ENCODE data around the gene CTNNA2. TPM values are rescaled to one million over a fixed set of nuclear protein-coding genes. Genes with fewer than 3 reads are reported as not detected.

CTNNA2 gene
- total RNA-seq, 1 experiment from 2014 or later: 0.10 TPM

DNA sequence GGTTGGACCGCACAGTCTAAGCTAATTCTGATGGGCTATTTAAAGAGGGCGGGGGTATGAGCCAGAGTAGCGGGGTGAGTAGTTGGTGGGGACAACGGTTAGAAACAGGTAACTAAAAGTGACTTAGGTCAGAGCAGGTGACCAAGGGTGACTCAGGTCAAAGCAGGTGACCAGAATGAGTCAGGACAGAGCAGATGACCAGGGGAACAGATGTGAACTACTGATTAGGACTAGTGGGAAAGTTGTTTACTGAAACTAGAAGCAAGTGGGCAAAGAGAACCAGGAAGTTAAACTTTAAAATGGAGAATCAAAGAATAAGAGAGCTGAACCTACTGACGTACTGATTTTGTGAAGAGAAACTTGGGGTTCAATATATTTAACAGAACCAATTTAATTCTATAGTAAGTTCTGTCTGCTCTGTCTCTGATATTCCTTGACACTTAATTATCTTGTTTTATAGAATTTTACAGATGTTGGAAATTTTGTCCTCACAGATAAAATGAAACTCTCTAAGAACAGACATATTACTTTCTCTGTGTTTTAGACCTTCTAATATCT lies 799.5 kb downstream of the CTNNA2 start:
- DNase-seq (ENCODE audit: low spot score): no peak

DNA sequence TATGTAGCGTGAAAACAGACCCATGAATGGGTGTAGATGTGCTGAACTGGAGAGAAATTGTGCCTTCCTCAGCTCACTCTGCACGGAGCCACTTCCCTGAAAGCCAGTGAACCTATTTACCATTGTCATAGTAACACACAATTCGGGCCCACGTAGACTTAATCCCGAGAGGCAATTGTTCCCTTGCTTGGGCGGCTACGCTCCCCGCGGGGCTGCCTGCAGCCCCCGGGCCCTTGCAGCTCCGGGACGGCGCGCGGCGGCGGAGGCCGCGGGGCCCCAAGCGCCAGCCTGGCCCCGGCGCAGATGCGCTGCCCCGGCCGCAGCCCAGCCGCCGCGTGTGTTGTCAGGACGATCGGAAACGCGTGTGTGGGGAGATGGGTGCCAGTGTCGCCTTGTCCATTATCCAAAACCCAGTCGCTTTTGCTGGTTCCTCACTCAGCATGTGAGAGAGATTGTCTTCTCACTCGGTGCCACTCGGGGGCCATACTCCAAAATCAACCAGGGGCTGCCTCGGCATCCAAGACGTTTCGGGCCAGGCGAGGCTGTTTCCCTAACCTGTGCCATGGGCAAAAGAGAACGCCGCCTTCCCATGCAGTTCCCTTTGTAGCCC lies 809.6 kb downstream of the CTNNA2 start:
- DNase-seq (ENCODE audit: low spot score): no peak

DNA sequence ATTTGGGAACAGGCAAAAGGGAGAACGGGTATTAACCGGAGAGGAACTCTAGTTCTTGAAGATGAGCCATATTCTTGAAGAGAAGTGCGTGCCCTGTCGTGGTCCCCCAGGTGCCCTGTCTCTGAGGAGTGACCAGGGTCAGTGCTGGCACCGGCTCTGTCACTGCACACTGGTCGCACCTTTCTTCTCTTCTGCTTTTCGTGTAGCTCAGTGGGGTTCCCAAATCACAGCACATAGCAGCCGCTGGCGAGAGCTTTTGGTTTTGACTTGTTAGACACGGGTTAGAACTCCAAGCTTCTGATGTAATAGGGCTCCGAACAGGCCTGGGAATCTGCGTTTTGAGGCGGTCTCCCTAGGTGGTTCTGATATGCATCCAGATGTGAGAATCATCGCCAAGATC lies 810.1 kb downstream of the CTNNA2 start:
- DNase-seq (ENCODE audit: low spot score): no peak

DNA sequence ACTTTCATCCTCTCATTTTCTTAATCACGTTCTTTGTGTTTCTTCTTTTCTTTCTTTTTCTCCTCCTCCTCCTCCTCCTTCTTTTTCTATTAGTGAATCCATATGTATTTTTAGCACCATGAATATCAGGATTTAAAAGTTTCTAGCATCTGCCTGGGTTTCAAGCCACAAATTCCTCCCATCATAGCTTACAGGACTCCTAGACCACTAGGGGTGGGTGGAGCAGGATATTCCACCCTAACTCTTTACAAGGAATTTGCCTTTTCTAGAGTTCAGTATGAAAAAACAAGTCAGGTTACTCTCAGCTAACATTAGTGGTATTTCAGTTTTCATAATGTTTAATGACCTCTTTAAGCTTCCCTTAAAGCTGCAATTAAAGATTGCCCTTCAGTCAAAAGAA lies 810.8 kb downstream of the CTNNA2 start:
- peak; percentile 48 for DNase-seq (ENCODE audit: low spot score)

DNA sequence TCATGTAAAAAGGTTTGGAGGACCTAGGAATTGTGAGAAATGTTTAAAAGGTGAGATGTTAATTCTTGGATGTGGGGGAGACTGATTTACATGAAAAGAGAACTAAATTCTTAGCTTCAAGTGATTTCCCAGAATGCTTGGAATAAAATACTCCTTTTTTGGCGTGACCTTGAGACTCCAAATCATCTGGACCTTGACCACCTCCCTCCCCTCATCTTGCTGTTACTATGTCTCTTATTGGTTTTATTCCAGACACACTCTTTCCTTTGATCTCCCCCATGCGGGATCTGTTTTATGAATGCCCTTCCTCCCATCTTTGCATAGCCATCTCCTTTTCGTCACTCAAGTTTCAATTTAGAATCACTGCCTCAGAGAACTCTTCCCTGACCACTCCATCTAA lies 811.7 kb downstream of the CTNNA2 start:
- no peak for DNase-seq (ENCODE audit: low spot score)

DNA sequence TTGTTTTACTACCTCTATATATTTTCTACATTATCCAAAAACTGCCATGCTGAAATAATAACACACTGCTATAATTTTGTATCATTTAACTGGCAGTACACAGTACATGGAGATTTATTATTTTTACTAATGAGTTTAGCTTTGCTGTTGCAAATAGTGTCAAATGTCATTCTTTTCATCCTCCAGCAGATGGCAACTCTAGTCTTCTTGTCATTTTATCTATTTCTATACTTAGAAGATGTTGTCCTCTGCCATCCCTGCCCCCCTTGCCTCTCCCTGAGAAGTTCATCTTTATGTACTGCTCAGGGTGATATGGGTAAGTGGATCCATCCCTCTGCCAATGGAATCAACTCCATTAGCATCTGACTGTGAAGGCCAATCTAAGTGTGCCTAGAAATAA lies 813.4 kb downstream of the CTNNA2 start:
- DNase-seq (ENCODE audit: low spot score): peak; percentile 86

DNA sequence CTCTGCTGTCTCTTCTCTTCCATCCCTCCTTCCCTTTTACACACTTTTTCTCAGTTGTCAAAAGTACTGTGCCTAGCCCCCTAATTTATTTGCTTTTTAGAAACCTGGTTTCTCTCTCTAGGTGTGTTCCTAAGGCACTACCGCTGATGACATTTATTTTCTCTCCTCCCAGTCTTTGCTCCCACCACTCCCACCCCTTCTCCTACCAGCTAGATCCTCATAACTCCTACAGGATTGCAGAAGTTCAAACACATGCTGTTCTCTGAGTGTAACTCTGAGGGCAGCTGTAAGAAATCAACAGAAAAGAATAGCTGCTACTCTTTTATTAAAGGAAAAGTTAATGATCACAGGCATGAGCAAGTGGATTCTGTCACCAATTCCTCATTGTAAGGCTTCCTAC lies 814.0 kb downstream of the CTNNA2 start:
- no peak for DNase-seq (ENCODE audit: low spot score)

DNA sequence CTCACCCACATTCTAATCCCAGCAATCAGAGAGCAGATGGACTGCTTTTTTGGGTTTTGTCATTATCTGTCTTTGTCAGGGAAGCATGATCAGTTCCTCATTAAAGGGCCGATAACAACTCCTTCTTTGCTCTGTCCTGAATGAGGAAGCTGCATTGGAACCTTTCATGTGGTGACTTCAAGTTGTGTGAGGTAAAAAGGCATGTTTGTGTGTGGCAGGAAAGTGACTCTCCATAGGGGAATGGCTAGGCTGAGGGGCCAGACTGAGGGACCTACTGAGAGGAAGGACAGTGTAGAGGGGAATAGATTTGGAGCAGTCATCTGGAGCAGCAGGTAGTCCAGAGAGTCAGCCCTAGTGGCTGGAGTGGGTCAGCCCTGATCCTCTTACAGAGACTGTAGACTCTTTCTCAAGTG lies 815.3 kb downstream of the CTNNA2 start:
- no peak for DNase-seq (ENCODE audit: low spot score)

DNA sequence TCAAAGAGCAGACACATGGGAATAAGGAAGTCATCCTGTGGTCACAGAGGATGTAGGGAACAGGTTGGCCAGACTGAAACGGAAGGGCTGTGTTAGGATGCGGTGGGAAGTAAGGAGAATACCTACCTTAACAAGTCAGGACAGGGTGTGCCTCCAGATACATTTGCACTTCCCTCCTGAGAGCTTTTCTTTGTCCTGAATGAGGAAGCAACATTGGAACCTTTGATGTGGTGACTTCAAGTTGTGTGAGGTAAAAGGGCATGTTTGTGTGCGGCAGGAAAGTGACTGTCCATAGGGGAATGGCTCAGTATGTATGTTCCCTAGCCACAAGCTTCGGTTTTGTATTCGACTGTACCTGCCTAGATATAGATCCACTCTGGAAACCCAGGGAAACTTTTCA lies 816.6 kb downstream of the CTNNA2 start:
- peak; percentile 91 for DNase-seq (ENCODE audit: low spot score)

DNA sequence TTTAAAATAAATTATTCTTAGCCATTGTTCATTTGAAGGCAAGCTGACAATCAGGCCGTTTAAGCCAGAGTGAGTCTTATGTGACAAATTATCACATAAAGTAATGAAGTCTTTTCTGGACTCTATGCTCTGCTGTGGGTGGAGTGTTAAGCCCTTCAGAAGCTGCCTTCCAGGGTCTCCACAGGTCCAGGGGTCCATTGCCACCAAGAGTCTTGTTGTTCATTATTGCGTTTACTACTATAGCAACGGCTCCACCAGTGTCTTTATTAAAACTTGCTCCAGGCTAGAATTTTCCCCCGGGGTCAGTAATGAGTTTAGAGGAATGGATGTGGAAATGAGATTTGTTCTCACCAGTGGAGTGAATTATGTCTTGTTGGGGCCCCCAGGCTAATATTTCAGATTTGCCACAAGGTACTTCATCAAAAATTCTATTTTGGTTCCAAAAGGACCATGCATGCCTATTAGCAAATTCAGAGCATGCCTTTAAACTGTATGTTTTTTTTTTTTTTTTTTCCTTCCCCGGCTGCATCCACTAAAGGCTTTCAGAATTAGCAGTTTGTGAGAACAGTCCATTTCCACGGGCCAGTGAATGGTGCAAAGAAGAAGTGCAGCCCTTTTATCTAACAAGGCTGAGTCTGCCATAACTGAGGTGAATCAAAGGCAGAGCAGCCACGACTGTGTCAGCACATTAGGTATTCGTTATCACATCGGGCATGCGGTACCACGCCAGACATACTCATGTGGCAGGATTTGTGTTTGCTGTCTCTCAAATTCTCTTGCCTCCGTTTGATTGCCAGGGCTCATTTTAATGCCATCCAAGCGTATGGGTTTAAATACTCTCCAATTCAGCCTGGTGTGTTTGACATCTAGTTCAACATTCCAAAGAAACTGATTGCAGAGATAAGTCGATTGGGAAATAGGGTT lies 817.9 kb downstream of the CTNNA2 start:
- DNase-seq (ENCODE audit: low spot score): no peak

DNA sequence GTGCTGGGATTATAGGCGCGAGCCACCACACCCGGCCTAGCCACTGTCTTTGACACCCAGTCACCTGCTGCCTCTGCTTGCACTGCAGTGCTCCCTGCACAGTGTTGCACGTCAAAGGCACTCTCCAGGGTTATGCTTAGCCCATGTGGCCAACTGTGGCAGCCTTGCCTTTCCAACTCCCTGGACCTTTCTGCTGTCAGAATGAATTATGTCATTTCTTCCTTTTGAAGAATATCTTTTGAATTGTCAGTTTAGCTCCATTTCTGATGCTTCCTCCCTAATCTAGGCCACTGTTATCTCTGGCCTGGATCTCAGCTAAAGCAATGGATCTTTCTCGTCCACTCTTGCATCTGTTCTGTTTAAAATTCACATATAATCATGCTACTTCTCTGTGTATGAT lies 821.0 kb downstream of the CTNNA2 start:
- DNase-seq (ENCODE audit: low spot score): no peak

DNA sequence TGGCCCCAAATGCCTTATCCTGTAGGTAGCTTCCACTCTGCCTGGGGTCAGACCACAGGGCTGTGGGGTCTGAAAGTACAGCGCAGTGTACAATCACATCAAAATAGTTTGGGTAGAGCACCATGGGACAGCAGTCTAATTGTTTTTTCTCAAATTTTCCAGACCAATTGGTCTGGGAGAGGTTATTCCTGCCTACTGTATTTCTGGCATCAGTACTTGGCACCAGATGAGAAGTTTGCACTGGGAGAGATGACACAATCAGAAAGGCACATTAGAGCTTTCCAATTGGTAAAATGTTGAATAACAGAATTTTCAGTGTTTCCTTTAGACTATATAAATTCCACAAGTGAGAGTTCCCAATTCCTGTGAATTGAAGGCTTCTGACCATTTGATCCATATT lies 822.6 kb downstream of the CTNNA2 start:
- DNase-seq (ENCODE audit: low spot score): no peak

DNA sequence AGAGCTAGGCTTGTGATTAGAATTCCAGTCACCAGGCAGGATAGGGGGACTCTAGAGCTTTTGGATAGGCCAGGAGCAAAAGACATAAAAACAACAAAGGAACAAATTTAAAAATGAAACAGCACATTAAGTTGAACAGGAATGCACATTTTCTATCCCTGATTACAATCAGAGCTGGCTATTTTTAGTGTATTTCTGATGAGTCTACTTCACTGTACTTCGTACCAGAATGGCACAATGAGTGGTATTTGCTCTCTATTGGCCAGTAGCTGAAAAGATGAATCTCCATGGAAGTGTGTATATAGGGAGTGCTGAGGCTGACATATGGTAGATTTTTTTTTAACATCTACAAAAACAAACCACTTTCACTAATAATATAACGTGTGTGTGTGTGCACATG lies 825.9 kb downstream of the CTNNA2 start:
- DNase-seq (ENCODE audit: low spot score): no peak

DNA sequence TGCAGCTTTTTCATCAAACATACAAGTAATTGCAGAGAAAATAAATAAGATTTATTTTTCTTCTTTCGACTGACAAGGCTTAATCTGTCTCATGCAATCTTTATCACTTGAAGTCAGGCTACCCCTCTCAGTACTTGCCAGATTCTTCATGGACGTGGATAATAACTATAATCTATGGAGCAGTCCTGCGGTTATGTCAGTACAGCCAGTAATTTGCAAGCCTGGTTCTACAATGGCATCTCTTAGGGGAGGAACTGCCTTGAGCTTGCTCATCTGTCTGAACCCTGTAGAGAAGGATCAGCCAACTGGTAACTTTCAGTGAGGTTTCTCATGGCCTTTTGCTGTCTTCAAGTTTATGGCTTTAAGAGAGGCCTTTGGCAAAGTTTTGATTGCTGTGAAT lies 827.2 kb downstream of the CTNNA2 start:
- DNase-seq (ENCODE audit: low spot score): no peak

DNA sequence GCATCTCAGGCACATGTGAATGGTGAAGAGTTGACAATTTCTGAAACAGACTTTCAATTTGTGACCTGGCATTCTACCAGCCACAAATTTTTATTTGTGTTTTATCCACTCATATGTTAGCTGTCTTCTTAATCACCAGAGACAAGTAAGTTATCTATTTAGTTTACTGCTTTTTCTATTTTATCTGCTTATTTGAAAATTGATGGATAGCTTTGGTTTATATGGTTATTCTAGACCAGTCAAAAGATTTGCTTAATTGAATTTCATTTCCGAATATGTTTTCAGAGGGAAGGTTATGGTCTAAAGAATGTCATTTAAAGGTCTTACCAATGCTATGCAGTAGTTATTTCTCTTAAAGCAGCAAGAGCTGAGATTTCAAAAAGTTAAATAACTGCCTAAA lies 835.2 kb downstream of the CTNNA2 start:
- DNase-seq (ENCODE audit: low spot score): no peak

DNA sequence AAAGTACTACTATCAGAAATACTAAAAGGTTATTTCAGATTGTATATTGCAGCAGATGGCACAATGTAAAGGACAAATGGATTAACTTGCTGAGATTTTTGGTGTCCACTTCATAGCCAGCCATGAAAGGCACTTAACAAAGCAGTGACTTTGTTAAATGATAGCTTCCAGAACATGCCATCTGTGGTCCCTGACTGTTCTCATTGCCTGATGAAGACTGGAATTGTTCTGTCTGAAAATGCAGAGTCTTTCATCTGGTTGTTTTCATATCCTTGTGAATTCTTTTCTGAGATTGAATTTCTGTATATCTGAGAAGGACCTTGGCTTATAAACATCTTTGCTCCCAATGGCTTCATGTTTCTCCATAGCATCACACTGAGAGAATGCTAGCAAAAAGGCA lies 836.1 kb downstream of the CTNNA2 start:
- no peak for DNase-seq (ENCODE audit: low spot score)

DNA sequence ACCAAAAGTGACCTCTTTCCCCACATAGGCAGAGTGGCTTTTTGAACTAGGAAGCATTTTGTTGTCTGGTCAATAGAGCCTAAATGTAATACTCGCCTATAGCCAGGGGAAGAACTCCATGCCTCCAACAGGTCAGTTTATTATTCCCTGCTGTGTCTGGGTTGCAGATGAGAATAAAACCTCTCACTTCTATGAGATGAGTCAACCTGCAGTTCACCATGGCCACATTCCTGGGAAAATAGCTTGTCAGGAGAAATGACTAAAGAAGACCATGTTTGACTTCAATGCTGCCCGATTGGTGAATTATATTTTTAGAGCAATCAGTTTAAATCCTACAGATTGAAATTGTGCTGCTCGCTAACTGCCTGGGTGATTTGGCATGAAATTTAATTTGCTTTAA lies 838.4 kb downstream of the CTNNA2 start:
- DNase-seq (ENCODE audit: low spot score): no peak

DNA sequence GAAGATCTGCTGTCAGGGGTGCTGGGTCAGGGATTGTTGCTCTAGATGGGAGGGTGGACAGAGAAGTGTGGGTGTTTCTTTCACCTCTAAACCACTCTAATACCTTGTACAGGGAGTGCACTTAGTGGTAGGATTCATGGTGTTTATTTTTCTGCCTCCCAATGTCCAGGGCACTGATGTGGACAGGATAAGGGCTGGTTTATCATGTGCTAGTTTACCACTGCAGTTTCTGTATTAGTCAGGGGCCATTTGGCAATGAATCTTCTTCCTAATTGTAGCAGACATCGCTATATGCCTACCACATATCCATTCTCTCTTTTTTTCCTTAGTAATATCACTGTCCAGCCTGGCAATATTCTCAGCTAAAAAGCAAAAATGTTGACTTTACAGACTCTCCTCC lies 842.0 kb downstream of the CTNNA2 start:
- no peak for DNase-seq (ENCODE audit: low spot score)

DNA sequence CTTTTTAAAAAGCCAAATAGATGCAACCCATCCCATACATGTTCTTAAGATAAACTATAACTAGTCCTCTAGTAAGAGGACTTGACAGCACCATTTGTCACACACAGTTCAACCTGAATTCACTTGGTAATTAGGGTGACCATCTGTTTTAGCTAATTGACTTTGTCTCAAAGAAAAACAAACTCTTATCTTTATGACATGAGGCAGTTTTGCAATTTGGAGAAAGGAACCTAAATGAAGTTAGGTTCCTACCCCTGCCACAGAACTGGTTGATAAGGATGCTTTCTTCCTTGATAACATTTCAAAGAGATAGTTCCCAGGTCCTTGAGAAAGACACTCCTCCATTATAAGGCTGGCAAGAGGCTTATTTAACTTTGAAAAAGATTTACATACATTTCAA lies 849.1 kb downstream of the CTNNA2 start:
- no peak for DNase-seq (ENCODE audit: low spot score)

DNA sequence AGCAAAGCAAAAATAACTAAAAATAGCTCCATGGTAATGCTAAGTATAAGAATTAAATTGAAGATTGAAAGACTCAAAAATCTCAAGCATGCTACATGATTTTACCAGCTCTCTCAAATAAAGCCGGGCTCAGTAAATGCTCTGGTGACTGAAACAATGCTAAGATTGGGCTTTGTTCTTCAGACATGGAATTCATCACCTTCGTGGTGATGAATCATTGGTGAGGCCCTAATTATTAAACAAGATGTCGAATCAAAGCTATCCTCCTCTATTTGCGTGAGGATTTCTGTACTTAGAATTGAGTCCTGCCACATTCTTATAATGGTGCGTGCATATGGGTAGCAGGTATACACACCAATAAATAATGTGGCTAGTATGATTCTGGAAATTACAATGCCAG lies 850.5 kb downstream of the CTNNA2 start:
- DNase-seq (ENCODE audit: low spot score): no peak

DNA sequence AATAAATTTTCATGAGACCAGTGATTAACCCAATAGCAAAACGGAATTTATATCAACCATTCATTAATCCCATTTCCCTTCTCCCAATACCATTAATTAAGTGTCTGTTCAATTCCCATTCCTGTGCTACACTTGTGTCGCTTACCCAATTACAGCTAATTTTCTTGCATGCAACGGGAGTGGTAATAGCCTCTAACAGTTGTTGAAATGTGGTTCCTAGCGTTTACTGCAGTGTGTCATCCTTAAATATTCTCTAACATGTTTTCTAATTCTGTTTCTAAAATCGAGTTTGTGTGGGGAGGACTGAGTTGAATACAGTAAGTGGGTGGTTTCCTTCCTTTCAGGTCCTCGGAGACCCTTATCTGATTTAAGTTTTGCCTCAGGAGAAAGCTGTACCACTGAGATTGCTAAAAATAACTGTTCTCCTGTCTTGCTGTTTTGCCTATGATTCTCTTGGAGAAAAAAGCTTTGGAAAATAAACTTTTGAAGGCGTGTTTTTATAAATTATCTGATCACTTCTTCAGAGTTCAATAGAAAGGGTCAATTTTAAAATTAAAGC lies 851.0 kb downstream of the CTNNA2 start:
- DNase-seq (ENCODE audit: low spot score): no peak

DNA sequence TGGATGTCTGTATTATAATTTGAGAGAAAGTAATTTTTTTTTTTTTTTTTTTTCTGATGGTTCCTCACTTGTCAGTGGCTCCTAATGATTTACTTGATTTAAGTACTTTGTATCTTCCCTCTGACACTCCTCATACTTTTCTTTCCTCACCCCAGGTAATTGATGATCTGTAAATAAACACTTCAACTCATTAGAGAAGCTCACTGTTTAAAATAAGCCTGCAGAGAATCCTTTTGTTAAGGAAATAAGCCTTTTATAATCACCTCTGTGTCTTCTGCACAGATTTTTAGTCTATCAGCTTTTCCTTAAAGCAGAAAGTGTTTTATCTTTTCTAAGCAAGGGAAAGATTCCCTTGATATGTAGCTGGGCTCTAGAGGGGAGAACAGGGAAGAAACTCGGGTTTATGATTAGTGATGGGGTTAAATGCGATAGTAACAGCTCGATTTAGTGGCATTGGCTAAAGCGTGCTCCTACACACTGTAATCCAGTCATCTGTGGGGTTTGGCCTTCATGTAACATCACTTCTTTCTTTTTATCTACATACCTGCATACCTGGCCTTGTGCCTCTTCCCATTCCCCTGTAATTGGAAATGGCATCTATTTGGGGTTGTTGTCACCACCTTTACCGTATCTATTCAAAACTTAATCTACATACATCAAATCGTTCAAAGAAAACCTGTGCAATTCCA lies 851.8 kb downstream of the CTNNA2 start:
- no peak for DNase-seq (ENCODE audit: low spot score)

Measured in HT-29 (cell line).